Upper lobe of right lung (tissue), 1 donor: Measurements from ENCODE around the gene PTPRM. TPM values are rescaled to one million over a fixed set of nuclear protein-coding genes. Genes with fewer than 3 reads are reported as not detected.

Experiments
- ATAC-seq: fragments of 200-7000 bp; cut with Tn5 transposase; one replicate; pipeline ENCODE4 v1.9.1; 2020; ENCODE audit warnings: mild to moderate bottlenecking, moderate library complexity
- DNase-seq: peaks from one replicate; pipeline ENCODE4 v3.0.0-alpha.2; 2020
- H3K27ac ChIP-seq: fragments of 200-600 bp; one replicate; pipeline ENCODE4 v1.8.0; 2022
- H3K27me3 ChIP-seq: fragments of 200-600 bp; one replicate; pipeline ENCODE4 v1.8.0; 2022; ENCODE audit warnings: mild to moderate bottlenecking
- H3K36me3 ChIP-seq: fragments of 200-600 bp; one replicate; pipeline ENCODE4 v1.8.0; 2022
- H3K4me1 ChIP-seq: fragments of 200-600 bp; one replicate; pipeline ENCODE4 v1.8.0; 2022
- H3K4me3 ChIP-seq: fragments of 200-600 bp; one replicate; pipeline ENCODE4 v1.8.0; 2022; ENCODE audit warnings: mild to moderate bottlenecking
- H3K9me3 ChIP-seq: fragments of 200-600 bp; one replicate; pipeline ENCODE4 v1.8.0; 2022
- intact Hi-C: fragments of 100-400 bp; cut with DNase I; formaldehyde crosslinking; loops from one replicate; pipeline ENCODE4 v1.11.0; 2022
- total RNA-seq: library from RNA; stranded (reverse); fragmentation: NEBNext Ultra II Directional; extraction: Animal tissue kit (Norgen Biotek cat#: 25700); gene quantifications from one replicate; pipeline ENCODE4 v1.2.1, GENCODE V29; 2021
- TF ChIP-seq, protein P1 (sequence below): fragments of 200-600 bp; IDR thresholded peaks from one replicate; pipeline ENCODE4 v1.8.0; 2022; ENCODE audit warnings: antibody characterized with exemption
- donor health status: DM: no; HTN: yes; CAD: no; lungs with severe emphysema.

The PTPRM gene
- total RNA-seq, 1 donor from 2014 or later: 99.3 TPM

GRCh38 chr18:7600036-7600435 lies 32.9 kb downstream of the PTPRM start:
- Histone ChIP-seq H3K36me3 (no peaks in the 10 kb centered on the region), H3K27ac (no peak overlapping the region), H3K9me3 (no peaks in the 10 kb centered on the region), H3K4me1 (peaks cover 8% of the 10 kb centered on the region), H3K4me3 (no peak overlapping the region), H3K27me3 (no peaks in the 10 kb centered on the region)
- ATAC-seq (no peak), DNase-seq (no peak)
- TF ChIP-seq, protein P1, sequence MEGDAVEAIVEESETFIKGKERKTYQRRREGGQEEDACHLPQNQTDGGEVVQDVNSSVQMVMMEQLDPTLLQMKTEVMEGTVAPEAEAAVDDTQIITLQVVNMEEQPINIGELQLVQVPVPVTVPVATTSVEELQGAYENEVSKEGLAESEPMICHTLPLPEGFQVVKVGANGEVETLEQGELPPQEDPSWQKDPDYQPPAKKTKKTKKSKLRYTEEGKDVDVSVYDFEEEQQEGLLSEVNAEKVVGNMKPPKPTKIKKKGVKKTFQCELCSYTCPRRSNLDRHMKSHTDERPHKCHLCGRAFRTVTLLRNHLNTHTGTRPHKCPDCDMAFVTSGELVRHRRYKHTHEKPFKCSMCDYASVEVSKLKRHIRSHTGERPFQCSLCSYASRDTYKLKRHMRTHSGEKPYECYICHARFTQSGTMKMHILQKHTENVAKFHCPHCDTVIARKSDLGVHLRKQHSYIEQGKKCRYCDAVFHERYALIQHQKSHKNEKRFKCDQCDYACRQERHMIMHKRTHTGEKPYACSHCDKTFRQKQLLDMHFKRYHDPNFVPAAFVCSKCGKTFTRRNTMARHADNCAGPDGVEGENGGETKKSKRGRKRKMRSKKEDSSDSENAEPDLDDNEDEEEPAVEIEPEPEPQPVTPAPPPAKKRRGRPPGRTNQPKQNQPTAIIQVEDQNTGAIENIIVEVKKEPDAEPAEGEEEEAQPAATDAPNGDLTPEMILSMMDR: no peak
- intact Hi-C loops: no loop called here

DNA sequence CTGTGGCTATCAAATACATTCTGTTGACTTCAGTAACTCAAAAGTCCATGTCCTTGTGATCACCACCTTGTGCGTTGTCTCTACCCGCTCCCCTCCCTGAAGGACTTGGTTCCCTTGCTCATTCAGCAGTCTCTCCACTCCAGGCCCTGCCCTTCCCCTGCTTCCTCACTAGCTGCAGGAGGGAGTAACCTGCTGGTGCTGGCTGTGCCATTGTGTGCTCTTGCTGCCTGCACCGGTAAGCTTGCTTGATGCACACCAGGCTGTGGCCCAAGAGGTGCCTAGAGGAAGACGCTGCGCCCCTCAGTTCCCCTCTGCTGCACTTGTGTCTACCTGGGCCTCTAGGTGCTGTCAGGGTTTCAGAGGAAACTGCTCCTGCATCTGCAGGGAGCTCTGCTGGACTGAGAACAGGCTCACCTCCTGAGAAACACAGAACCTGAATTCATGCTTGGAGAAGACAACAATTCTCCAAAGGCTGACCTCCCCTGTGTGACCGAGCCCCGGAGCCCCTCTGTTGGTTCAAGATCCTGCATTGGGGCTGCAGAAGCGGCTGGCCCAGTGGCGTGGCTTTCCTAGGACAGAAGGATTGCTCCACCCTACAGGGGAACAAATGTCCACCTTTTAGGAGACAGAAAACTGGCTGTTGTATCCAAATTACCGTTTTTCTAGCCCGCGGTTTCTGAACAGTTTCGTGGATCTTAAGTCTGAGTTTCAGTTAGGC lies 33.6 kb downstream of the PTPRM start:
- H3K27ac ChIP-seq: no peak overlapping the region
- DNase-seq (no peak), ATAC-seq (no peak)
- TF ChIP-seq, protein P1: no peak
- H3K4me1 ChIP-seq: peaks cover 8% of the 10 kb centered on the region
- no peaks in the 10 kb centered on the region for H3K9me3 ChIP-seq
- no peaks in the 10 kb centered on the region for H3K27me3 ChIP-seq
- H3K4me3 ChIP-seq: no peak overlapping the region
- H3K36me3 ChIP-seq: no peaks in the 10 kb centered on the region
- intact Hi-C loops: no loop called here

GRCh38 chr18:7601246-7601615 lies 34.1 kb downstream of the PTPRM start:
- no peaks in the 10 kb centered on the region for H3K27me3 ChIP-seq
- H3K9me3 ChIP-seq: no peaks in the 10 kb centered on the region
- ATAC-seq: no peak
- no peak for DNase-seq
- peaks cover 8% of the 10 kb centered on the region for H3K4me1 ChIP-seq
- H3K36me3 ChIP-seq: no peaks in the 10 kb centered on the region
- intact Hi-C loops: no loop called here
- TF ChIP-seq, protein P1: no peak
- no peak overlapping the region for H3K4me3 ChIP-seq
- no peak overlapping the region for H3K27ac ChIP-seq

- no peak for ATAC-seq
Observed at GRCh38 chr18:7601936-7602335, 34.8 kb downstream of the PTPRM start.

GRCh38 chr18:7603259-7604000 lies 36.3 kb downstream of the PTPRM start:
- DNase-seq (no peak), ATAC-seq (no peak)
- H3K4me1 ChIP-seq: peaks cover 14% of the 10 kb centered on the region
- TF ChIP-seq, protein P1: no peak
- no peak overlapping the region for H3K4me3 ChIP-seq
- H3K36me3 ChIP-seq: no peaks in the 10 kb centered on the region
- no peaks in the 10 kb centered on the region for H3K27me3 ChIP-seq
- H3K27ac ChIP-seq: no peak overlapping the region
- intact Hi-C loops: no loop called here
- no peaks in the 10 kb centered on the region for H3K9me3 ChIP-seq

More at GRCh38 chr18:7601936-7602335, 34.8 kb downstream of the PTPRM start:
- no peak overlapping the region for H3K27ac ChIP-seq
- TF ChIP-seq, protein P1: no peak
- DNase-seq: no peak
- H3K4me3 ChIP-seq: no peak overlapping the region
- H3K36me3 ChIP-seq: no peaks in the 10 kb centered on the region
- H3K4me1 ChIP-seq: peaks cover 8% of the 10 kb centered on the region
- intact Hi-C loops: no loop called here
- H3K9me3 ChIP-seq: no peaks in the 10 kb centered on the region
- H3K27me3 ChIP-seq: no peaks in the 10 kb centered on the region
